Measurements from ENCODE around the gene BASP1.

GRCh38 chr5:17269201-17269600 lies 51.8 kb downstream of the BASP1 start:
- no peak for TF ChIP-seq CTCF (IDR thresholded peaks at IDR 0.05; ENCODE audit: poor library complexity, severe bottlenecking)
- no peak for TF ChIP-seq EZH2 (IDR thresholded peaks at IDR 0.05; ENCODE audit: borderline replicate concordance, insufficient read depth, low read length, poor library complexity, severe bottlenecking)
- no peak for TF ChIP-seq POLR2AphosphoS5 (IDR thresholded peaks at IDR 0.05)
- no peak for TF ChIP-seq MXI1 (conservative IDR thresholded peaks at IDR 0.05; ENCODE audit: poor library complexity, severe bottlenecking)
- TF ChIP-seq EP300 (conservative IDR thresholded peaks at IDR 0.05; ENCODE audit: poor library complexity, severe bottlenecking) = no peak

Measured in neural cell (in vitro differentiated cells).